GM12872 (cell line): ENCODE results near the gene GALR1.

Experiments
- CTCF ChIP-seq: IDR thresholded peaks from 3 replicates; pipeline ENCODE4 v1.5.1; 2011; ENCODE audit warnings: low read depth, mild to moderate bottlenecking, low read length, moderate library complexity; ENCODE audit not compliant: insufficient read depth

Gene GALR1

GRCh38 chr18:77298172-77298571 is 48.5 kb downstream of the GALR1 start:
- no peak for TF ChIP-seq CTCF

GRCh38 chr18:77299706-77300105 is 50.1 kb downstream of the GALR1 start:
- no peak for TF ChIP-seq CTCF

- TF ChIP-seq CTCF: no peak
Observed at GRCh38 chr18:77300579-77300978, 50.9 kb downstream of the GALR1 start.

GRCh38 chr18:77304268-77304667 is 54.6 kb downstream of the GALR1 start:
- no peak for TF ChIP-seq CTCF

GRCh38 chr18:77305676-77306075 is 56.0 kb downstream of the GALR1 start:
- no peak for TF ChIP-seq CTCF

GRCh38 chr18:77308216-77308615 is 58.6 kb downstream of the GALR1 start:
- no peak for TF ChIP-seq CTCF

- no peak for TF ChIP-seq CTCF
Observed at GRCh38 chr18:77314511-77314910, 64.9 kb downstream of the GALR1 start.

- no peak for TF ChIP-seq CTCF
Observed at GRCh38 chr18:77314952-77315351, 65.3 kb downstream of the GALR1 start.
